Lung (tissue), 10 donors: ENCODE measurements around the gene NUDT4B. TPM values are rescaled to one million over a fixed set of nuclear protein-coding genes. Genes with fewer than 3 reads are reported as not detected.
"Not testable (repeated sequence)": the region's sequence is repeated elsewhere in the genome, so short reads cannot be mapped to it uniquely, and the experiment has no call there.

Experiments
- ATAC-seq: fragments of 200-7000 bp; cut with Tn5 transposase; one replicate; pipeline ENCODE4 v1.9.1; 2020; ENCODE audit warnings: moderate number of reproducible peaks; ENCODE audit not compliant: insufficient read depth, low FRiP score
- DNase-seq, 3 donors: peaks; one replicate each; pipeline ENCODE4 v3.0.0-alpha.2; 2013 to 2017
- H3K27ac ChIP-seq, 2 donors: one replicate each; pipeline ENCODE4 v1.5.1; 2013; ENCODE audit warnings: mild to moderate bottlenecking in 2 of 2, moderate library complexity in 2 of 2, control low read depth in 1 of 2, inconsistent platforms in 1 of 2, low read depth in 1 of 2, low read length in 1 of 2
- H3K27me3 ChIP-seq, 3 donors: one replicate each; pipeline ENCODE4 v1.5.1; 2013; ENCODE audit warnings: low read length in 2 of 3; ENCODE audit not compliant: control insufficient read depth in 3 of 3, insufficient read depth in 3 of 3
- H3K36me3 ChIP-seq, 4 donors: one replicate each; pipeline ENCODE4 v1.5.1; 2013; ENCODE audit warnings: low read length in 4 of 4, mild to moderate bottlenecking in 1 of 4, moderate library complexity in 1 of 4; ENCODE audit not compliant: control insufficient read depth in 4 of 4, insufficient read depth in 4 of 4
- H3K4me1 ChIP-seq, 5 donors: one replicate each; pipeline ENCODE4 v1.5.1; 2013; ENCODE audit warnings: low read length in 5 of 5, mild to moderate bottlenecking in 2 of 5, moderate library complexity in 1 of 5; ENCODE audit not compliant: control insufficient read depth in 5 of 5, insufficient read depth in 5 of 5
- H3K4me3 ChIP-seq: one replicate; pipeline ENCODE4 v1.5.1; 2013; ENCODE audit warnings: mild to moderate bottlenecking, control low read depth, moderate library complexity
- H3K9ac ChIP-seq, 2 donors: one replicate each; pipeline ENCODE4 v1.5.1; 2013; ENCODE audit warnings: low read length in 2 of 2, control low read depth in 1 of 2; ENCODE audit not compliant: insufficient read depth in 1 of 2
- H3K9me3 ChIP-seq, 4 donors: one replicate each; pipeline ENCODE4 v1.5.1; 2013; ENCODE audit warnings: low read length in 3 of 4, mild to moderate bottlenecking in 1 of 4, moderate library complexity in 1 of 4; ENCODE audit not compliant: control insufficient read depth in 4 of 4, insufficient read depth in 3 of 4
- WGBS, 2 donors: extraction: QIAGEN DNeasy Blood & Tissue Kit; methylation state at CpG; one replicate each; pipeline ENCODE4 v1.1.7; 2013; 5-methylcytosine and 5-hydroxymethylcytosine counted together
- polyA plus RNA-seq, 2 donors: library from polyadenylated mRNA; stranded (reverse); fragments of 200-250 nt; gene quantifications; one replicate each; pipeline ENCODE4 v1.2.1, GENCODE V29; 2013
- total RNA-seq, 2 donors: library from RNA; depleted of rRNA in 1 of 2; stranded (reverse); fragments of >200 nt in 1 of 2; gene quantifications; one replicate each; pipeline ENCODE4 v1.2.1, GENCODE V29; 2014 to 2021
- donor health status: Bipolar disorder and iron deficiency.
- donor health status: healthy.
- donor health status: DM: yes; HTN: yes; CAD: no.

The NUDT4B gene
- total and polyA plus RNA-seq, 4 donors = 0.26 to 11.7 (median 3.5) TPM

GRCh38 chr1:148743726-148744720 is 4.6 kb upstream of the NUDT4B start:
- WGBS, 2 donors = no CpG with 5 or more reads among the region's 9 CpGs
- not testable (repeated sequence) for H3K27me3 ChIP-seq, H3K9me3 ChIP-seq, H3K36me3 ChIP-seq, H3K4me1 ChIP-seq, H3K9ac ChIP-seq, DNase-seq, H3K4me3 ChIP-seq, H3K27ac ChIP-seq
- peak; percentile 39 for ATAC-seq

- no CpG with 5 or more reads among the region's 5 CpGs for WGBS, 2 donors
- not testable (repeated sequence) for H3K27me3 ChIP-seq, H3K9me3 ChIP-seq, H3K4me1 ChIP-seq, H3K27ac ChIP-seq, H3K4me3 ChIP-seq, H3K9ac ChIP-seq, DNase-seq, H3K36me3 ChIP-seq
- ATAC-seq = peak; percentile 89
These were observed 734 bp downstream of the NUDT4B start for GRCh38 chr1:148749335-148749681.

GRCh38 chr1:148756231-148756630 is 7.7 kb downstream of the NUDT4B start:
- not testable (repeated sequence) for DNase-seq, H3K27ac ChIP-seq, H3K4me1 ChIP-seq, H3K9ac ChIP-seq, H3K4me3 ChIP-seq, ATAC-seq, H3K9me3 ChIP-seq, H3K27me3 ChIP-seq, H3K36me3 ChIP-seq
- WGBS, 2 donors = no CpG with 5 or more reads among the region's 2 CpGs

DNA sequence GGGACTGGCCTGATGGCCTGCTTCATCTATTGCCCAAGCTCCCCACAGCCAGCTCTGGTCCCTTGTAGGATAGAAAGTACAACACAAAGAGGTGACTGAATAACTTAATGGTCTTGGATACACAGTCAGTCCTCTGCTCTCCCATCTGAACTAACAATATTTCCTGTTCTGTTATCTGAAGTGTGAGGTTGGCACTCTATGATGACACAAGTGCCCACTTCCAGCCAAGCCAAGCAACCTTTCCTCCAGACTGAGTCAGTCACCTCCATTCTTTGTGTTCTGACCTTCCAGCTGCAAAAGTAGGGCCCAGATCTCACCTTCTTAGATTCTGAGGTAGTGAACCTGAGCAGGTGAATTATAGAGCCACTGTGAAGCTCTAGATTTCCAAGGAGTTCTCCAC is 8.9 kb downstream of the NUDT4B start:
- DNase-seq, H3K9me3 ChIP-seq, H3K36me3 ChIP-seq, H3K4me3 ChIP-seq, ATAC-seq, H3K27me3 ChIP-seq, H3K27ac ChIP-seq, H3K9ac ChIP-seq, H3K4me1 ChIP-seq: not testable (repeated sequence)

DNA sequence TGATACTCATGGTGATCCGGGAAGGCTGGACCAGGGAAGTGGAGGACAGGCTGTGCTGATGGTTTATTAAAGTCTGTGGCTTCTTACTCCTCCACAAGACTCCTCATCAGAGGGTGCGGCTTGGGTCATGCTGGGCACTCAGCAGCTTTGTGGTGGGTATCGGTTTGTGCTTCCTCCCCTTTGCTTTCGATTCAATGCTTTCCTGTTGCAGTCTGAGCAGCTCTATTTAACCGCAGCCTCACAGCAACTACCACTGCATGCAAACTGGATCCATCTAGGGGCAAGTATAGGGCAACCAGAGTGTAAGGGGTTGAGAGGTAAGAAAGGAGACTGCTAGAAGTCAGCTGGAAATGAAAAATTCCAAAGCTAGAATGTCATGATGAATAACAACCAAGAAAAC is 9.8 kb downstream of the NUDT4B start:
- H3K4me1 ChIP-seq, H3K9me3 ChIP-seq, H3K9ac ChIP-seq, H3K27ac ChIP-seq, H3K27me3 ChIP-seq, DNase-seq, H3K4me3 ChIP-seq, H3K36me3 ChIP-seq: not testable (repeated sequence)
- peak; percentile 55 for ATAC-seq
- no CpG with 5 or more reads among the region's 5 CpGs for WGBS, 2 donors

DNA sequence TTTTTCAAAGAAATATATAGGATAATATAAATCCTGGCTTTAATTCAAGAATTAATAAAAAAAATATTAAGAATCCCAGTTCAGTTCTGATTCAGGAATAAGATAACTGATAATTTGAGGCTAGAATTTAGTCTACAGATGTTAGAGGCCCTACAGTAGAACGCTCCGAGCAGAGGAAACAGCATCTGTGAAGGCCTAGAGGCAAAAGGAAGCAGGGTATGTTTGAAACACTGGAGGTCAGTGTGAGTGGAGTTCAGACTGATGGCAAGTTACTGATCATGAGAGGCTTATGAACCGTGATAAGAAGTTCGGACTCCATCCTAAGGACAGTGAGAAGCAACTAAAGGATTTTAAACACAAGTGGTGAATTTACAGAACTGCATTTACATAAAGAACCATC is 10.4 kb downstream of the NUDT4B start:
- not testable (repeated sequence) for H3K9me3 ChIP-seq, H3K4me3 ChIP-seq, ATAC-seq, H3K4me1 ChIP-seq, H3K27me3 ChIP-seq, H3K9ac ChIP-seq, H3K27ac ChIP-seq, DNase-seq, H3K36me3 ChIP-seq
- WGBS, 2 donors = no CpG with 5 or more reads among the region's 4 CpGs

DNA sequence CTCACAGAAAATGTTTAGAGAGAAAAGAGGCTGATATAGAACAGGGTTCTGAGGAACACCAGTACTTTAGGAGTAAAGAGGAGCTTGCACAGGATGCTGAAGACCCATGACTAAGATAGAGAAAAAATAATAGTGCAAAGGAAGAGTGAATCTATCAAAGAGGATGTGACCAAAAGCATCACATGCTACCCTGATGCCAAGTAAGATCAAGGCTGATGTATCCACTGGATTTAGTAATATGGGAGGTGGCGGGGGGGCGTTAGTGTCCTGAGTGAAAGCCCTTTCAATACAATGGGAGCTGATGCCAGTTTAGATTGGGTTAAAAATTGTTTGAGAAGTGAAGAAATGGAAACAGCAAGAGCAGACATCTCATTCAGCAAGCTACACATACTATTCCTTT is 11.2 kb downstream of the NUDT4B start:
- 84 to 87% methylated on average over 2 of the region's 2 CpGs for WGBS, 2 donors
- H3K9me3 ChIP-seq, H3K27me3 ChIP-seq, H3K27ac ChIP-seq, H3K9ac ChIP-seq, DNase-seq, ATAC-seq, H3K36me3 ChIP-seq, H3K4me3 ChIP-seq, H3K4me1 ChIP-seq: not testable (repeated sequence)

- not testable (repeated sequence) for H3K4me3 ChIP-seq, H3K36me3 ChIP-seq, H3K9ac ChIP-seq, DNase-seq, H3K9me3 ChIP-seq, H3K27ac ChIP-seq, H3K4me1 ChIP-seq, H3K27me3 ChIP-seq
- ATAC-seq = peak; percentile 68
- WGBS, 2 donors = no CpG with 5 or more reads among the region's 1 CpG
These were observed 11.6 kb downstream of the NUDT4B start for GRCh38 chr1:148760206-148760605.
